Uterus (tissue), 4 donors: ENCODE results near the gene INO80E. TPM values are rescaled to one million over a fixed set of nuclear protein-coding genes. Genes with fewer than 3 reads are reported as not detected.

Source experiments
- DNase-seq, 2 donors: peaks; one replicate each; pipeline ENCODE4 v3.0.0-alpha.2; 2019 to 2020
- H3K27ac ChIP-seq, 2 donors: fragments of 200-600 bp; sonication (generic); 1 replicate in 1 of 2; 2 replicates in 1 of 2; pipeline ENCODE4 v1.5.1; 2016 to 2018
- H3K27me3 ChIP-seq, 2 donors: fragments of 200-600 bp; sonication (generic); one replicate each; pipeline ENCODE4 v1.5.1; 2018 to 2019; ENCODE audit warnings: control low read depth in 1 of 2
- H3K36me3 ChIP-seq, 2 donors: fragments of 200-600 bp; sonication (generic); one replicate each; pipeline ENCODE4 v1.5.1; 2019; ENCODE audit warnings: control low read depth in 1 of 2
- H3K4me1 ChIP-seq, 2 donors: fragments of 200-600 bp; sonication (generic); one replicate each; pipeline ENCODE4 v1.5.1; 2018 to 2019; ENCODE audit warnings: control low read depth in 1 of 2
- H3K4me3 ChIP-seq, 2 donors: fragments of 200-600 bp; sonication (generic); 1 replicate in 1 of 2; 2 replicates in 1 of 2; pipeline ENCODE4 v1.5.1; 2018 to 2019; ENCODE audit warnings: mild to moderate bottlenecking in 1 of 2
- H3K9me3 ChIP-seq, 2 donors: fragments of 200-600 bp; sonication (generic); one replicate each; pipeline ENCODE4 v1.5.1; 2019; ENCODE audit warnings: control low read depth in 1 of 2
- CTCF ChIP-seq, 4 experiments: fragments of 200-600 bp in 2 of 4; fragments of 450-650 bp in 2 of 4; sonication (generic) in 2 of 4; IDR thresholded peaks; one replicate each; pipeline ENCODE4 v1.5.1; 2016 to 2019; ENCODE audit warnings: antibody characterized with exemption in 4 of 4, mild to moderate bottlenecking in 2 of 4, moderate library complexity in 1 of 4
- POLR2A ChIP-seq, 2 donors: fragments of 450-650 bp; IDR thresholded peaks; one replicate each; pipeline ENCODE4 v1.6.1; 2016; ENCODE audit warnings: antibody characterized with exemption in 2 of 2, mild to moderate bottlenecking in 1 of 2, moderate library complexity in 1 of 2
- intact Hi-C: fragments of 100-400 bp; cut with DNase I; formaldehyde crosslinking; loops from one replicate; pipeline ENCODE4 v1.15.1; 2023; ENCODE audit warnings: low total_unique reads
- total RNA-seq, 4 donors: library from RNA; depleted of rRNA in 3 of 4; stranded (reverse); fragments of >200 nt in 3 of 4; gene quantifications; one replicate each; pipeline versions ENCODE4 v1.1.0 to v1.2.4, GENCODE V29; 2014 to 2023
- donor health status: DM: yes; HTN: yes; CAD: no.

The INO80E gene
- 100 to 1,000 TPM in 1 of 4 donors, 10 to 100 TPM in 2, 1 to 10 TPM in 1; 4.1 to 714 (median 68.9) TPM for total RNA-seq

- H3K4me3 ChIP-seq, result peak within 1 kb of the TSS; percentile 93 to 96
- H3K27ac ChIP-seq, result peak within 1 kb of the TSS; percentile 96 to 98
- intact Hi-C loops, result no loop called here
- DNase-seq, result peak; percentile 97 to 99
- TF ChIP-seq CTCF (IDR thresholded peaks at IDR 0.05) (peak in 1 of 4 experiments; percentile 5), POLR2A (IDR thresholded peaks at IDR 0.05) (peak in 1 of 2 donors; percentile 60)
- no peaks in the 10 kb centered on the region for H3K36me3 ChIP-seq
- peaks cover 0 to 8% of the 10 kb centered on the region in 2 donors for H3K4me1 ChIP-seq
- H3K27me3 ChIP-seq, result no peaks in the 10 kb centered on the region
- H3K9me3 ChIP-seq, result no peaks in the 10 kb centered on the region
Observed at GRCh38 chr16:29995911-29996765, at the start of gene INO80E. TSS of gene INO80E (plus strand) at chr16:29996241. CDS start at chr16:29996311, 70 bp downstream.

GRCh38 chr16:29947897-29948296 lies 48.1 kb upstream of the INO80E start:
- H3K27me3 ChIP-seq, result no peaks in the 10 kb centered on the region
- no peaks in the 10 kb centered on the region for H3K9me3 ChIP-seq
- intact Hi-C loops, result no loop called here
- no peak for DNase-seq
- no peak overlapping the region for H3K4me3 ChIP-seq
- TF ChIP-seq CTCF (IDR thresholded peaks at IDR 0.05) (no peak), POLR2A (IDR thresholded peaks at IDR 0.05) (no peak)
- no peak overlapping the region for H3K27ac ChIP-seq
- no peaks in the 10 kb centered on the region for H3K4me1 ChIP-seq
- H3K36me3 ChIP-seq, result no peaks in the 10 kb centered on the region

GRCh38 chr16:29950806-29951461 lies 45.1 kb upstream of the INO80E start:
- intact Hi-C loops, result no loop called here
- TF ChIP-seq CTCF (IDR thresholded peaks at IDR 0.05) (no peak), POLR2A (IDR thresholded peaks at IDR 0.05) (no peak)
- Histone ChIP-seq H3K36me3 (no peaks in the 10 kb centered on the region), H3K27me3 (no peaks in the 10 kb centered on the region), H3K4me3 (no peak overlapping the region), H3K4me1 (no peaks in the 10 kb centered on the region), H3K27ac (no peak overlapping the region), H3K9me3 (no peaks in the 10 kb centered on the region)
- DNase-seq, result no peak

- H3K36me3 ChIP-seq, result no peaks in the 10 kb centered on the region
- H3K27ac ChIP-seq, result no peak overlapping the region
- no peak overlapping the region for H3K4me3 ChIP-seq
- H3K27me3 ChIP-seq, result no peaks in the 10 kb centered on the region
- no peak for TF ChIP-seq POLR2A (IDR thresholded peaks at IDR 0.05)
- TF ChIP-seq CTCF (IDR thresholded peaks at IDR 0.05), result no peak
- H3K4me1 ChIP-seq, result no peaks in the 10 kb centered on the region
- intact Hi-C loops, result no loop called here
- DNase-seq, result no peak
- no peaks in the 10 kb centered on the region for H3K9me3 ChIP-seq
Observed at GRCh38 chr16:29951625-29952365, 44.2 kb upstream of the INO80E start.
